Measurements from ENCODE around the gene SCN8A.

The SCN8A gene

GRCh38 chr12:51667269-51667668, 76.2 kb downstream of the SCN8A start:
- no peak overlapping the region for H3K4me3 ChIP-seq (ENCODE audit: low read length)
- no peaks in the 10 kb centered on the region; the same call in 1 of the 2 replicates for H3K9me3 ChIP-seq (ENCODE audit: control insufficient read depth, insufficient read depth, low read length)
- no peaks in the 10 kb centered on the region for H3K4me1 ChIP-seq (ENCODE audit: control insufficient read depth, insufficient read depth, low read length)
- no peaks in the 10 kb centered on the region for H3K36me3 ChIP-seq (ENCODE audit: control insufficient read depth, insufficient read depth, low read length)
- no peaks in the 10 kb centered on the region for H3K27me3 ChIP-seq (ENCODE audit: control insufficient read depth, insufficient read depth, low read length)
- DNase-seq (ENCODE audit: low read depth, low spot score) = no peak
- no CpG with 5 or more reads among the region's 2 CpGs for WGBS (ENCODE audit: insufficient coverage, insufficient read length)
- H3K27ac ChIP-seq (ENCODE audit: low read length) = no peak overlapping the region

DNA sequence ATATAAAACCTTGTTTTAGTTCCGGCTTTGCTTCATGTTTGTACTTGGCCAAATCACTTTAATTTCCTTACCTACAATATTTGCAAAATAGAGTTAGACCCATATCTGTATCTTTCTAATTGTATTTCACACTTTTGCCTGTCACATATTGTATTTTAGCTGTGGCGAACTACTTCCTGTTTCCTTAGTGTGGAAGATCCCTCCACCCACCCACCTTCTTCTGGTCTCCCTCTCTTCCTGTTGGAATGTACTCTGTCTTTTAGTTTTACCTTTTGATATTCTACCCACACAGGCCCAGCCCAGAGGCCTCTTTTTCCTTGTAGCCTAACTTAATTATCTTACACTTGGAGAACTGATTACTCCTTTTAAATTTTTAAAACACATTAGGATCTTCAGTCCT, 78.2 kb downstream of the SCN8A start:
- H3K9me3 ChIP-seq (ENCODE audit: control insufficient read depth, insufficient read depth, low read length) = no peaks in the 10 kb centered on the region; the same call in 1 of the 2 replicates
- WGBS (ENCODE audit: insufficient coverage, insufficient read length) = no CpG with 5 or more reads among the region's 2 CpGs
- no peak for DNase-seq (ENCODE audit: low read depth, low spot score)
- no peaks in the 10 kb centered on the region for H3K4me1 ChIP-seq (ENCODE audit: control insufficient read depth, insufficient read depth, low read length)
- H3K36me3 ChIP-seq (ENCODE audit: control insufficient read depth, insufficient read depth, low read length) = no peaks in the 10 kb centered on the region
- H3K27me3 ChIP-seq (ENCODE audit: control insufficient read depth, insufficient read depth, low read length) = no peaks in the 10 kb centered on the region
- H3K27ac ChIP-seq (ENCODE audit: low read length) = no peak overlapping the region
- H3K4me3 ChIP-seq (ENCODE audit: low read length) = no peak overlapping the region

DNA sequence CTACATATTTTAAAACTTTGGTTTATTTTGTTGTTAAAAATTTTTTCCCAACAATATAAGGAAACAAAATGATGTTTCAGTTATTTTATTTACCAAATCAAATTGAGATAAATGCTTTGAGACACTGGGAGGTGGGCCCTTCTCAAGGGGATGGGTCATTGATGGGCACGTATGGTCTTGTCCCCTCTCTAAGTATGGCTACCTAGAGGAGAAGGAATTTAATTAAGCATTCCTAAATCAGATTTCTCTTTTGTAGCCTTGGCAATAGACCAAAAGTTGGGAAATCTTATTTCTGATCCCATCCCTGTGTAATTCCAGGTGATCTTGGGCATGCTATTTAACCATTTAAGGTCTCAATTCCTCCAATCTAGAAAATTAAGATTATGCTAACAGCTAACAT, 79.0 kb downstream of the SCN8A start:
- WGBS (ENCODE audit: insufficient coverage, insufficient read length) = no CpG with 5 or more reads among the region's 1 CpG
- Histone ChIP-seq H3K27ac (ENCODE audit: low read length) (no peak overlapping the region), H3K4me3 (ENCODE audit: low read length) (no peak overlapping the region), H3K27me3 (ENCODE audit: control insufficient read depth, insufficient read depth, low read length) (no peaks in the 10 kb centered on the region), H3K9me3 (ENCODE audit: control insufficient read depth, insufficient read depth, low read length) (no peaks in the 10 kb centered on the region; the same call in 1 of the 2 replicates), H3K36me3 (ENCODE audit: control insufficient read depth, insufficient read depth, low read length) (no peaks in the 10 kb centered on the region), H3K4me1 (ENCODE audit: control insufficient read depth, insufficient read depth, low read length) (no peaks in the 10 kb centered on the region)
- DNase-seq (ENCODE audit: low read depth, low spot score) = no peak

GRCh38 chr12:51672334-51672733, 81.3 kb downstream of the SCN8A start:
- Histone ChIP-seq H3K36me3 (ENCODE audit: control insufficient read depth, insufficient read depth, low read length) (no peaks in the 10 kb centered on the region), H3K4me3 (ENCODE audit: low read length) (no peak overlapping the region), H3K27ac (ENCODE audit: low read length) (no peak overlapping the region), H3K9me3 (ENCODE audit: control insufficient read depth, insufficient read depth, low read length) (no peaks in the 10 kb centered on the region; the same call in 1 of the 2 replicates), H3K4me1 (ENCODE audit: control insufficient read depth, insufficient read depth, low read length) (no peaks in the 10 kb centered on the region), H3K27me3 (ENCODE audit: control insufficient read depth, insufficient read depth, low read length) (no peaks in the 10 kb centered on the region)
- WGBS (ENCODE audit: insufficient coverage, insufficient read length) = no CpG with 5 or more reads among the region's 1 CpG
- DNase-seq (ENCODE audit: low read depth, low spot score) = no peak

GRCh38 chr12:51675071-51675803, 84.2 kb downstream of the SCN8A start:
- H3K27me3 ChIP-seq (ENCODE audit: control insufficient read depth, insufficient read depth, low read length) = no peaks in the 10 kb centered on the region
- H3K4me3 ChIP-seq (ENCODE audit: low read length) = no peak overlapping the region
- WGBS (ENCODE audit: insufficient coverage, insufficient read length) = 100% methylated on average over 1 of the region's 9 CpGs
- no peak for DNase-seq (ENCODE audit: low read depth, low spot score)
- H3K9me3 ChIP-seq (ENCODE audit: control insufficient read depth, insufficient read depth, low read length) = no peaks in the 10 kb centered on the region; the same call in 1 of the 2 replicates
- no peaks in the 10 kb centered on the region for H3K4me1 ChIP-seq (ENCODE audit: control insufficient read depth, insufficient read depth, low read length)
- H3K36me3 ChIP-seq (ENCODE audit: control insufficient read depth, insufficient read depth, low read length) = no peaks in the 10 kb centered on the region
- H3K27ac ChIP-seq (ENCODE audit: low read length) = no peak overlapping the region

GRCh38 chr12:51676875-51677274, 85.8 kb downstream of the SCN8A start:
- Histone ChIP-seq H3K9me3 (ENCODE audit: control insufficient read depth, insufficient read depth, low read length) (no peaks in the 10 kb centered on the region; the same call in 1 of the 2 replicates), H3K4me1 (ENCODE audit: control insufficient read depth, insufficient read depth, low read length) (no peaks in the 10 kb centered on the region), H3K27ac (ENCODE audit: low read length) (no peak overlapping the region), H3K4me3 (ENCODE audit: low read length) (no peak overlapping the region), H3K27me3 (ENCODE audit: control insufficient read depth, insufficient read depth, low read length) (no peaks in the 10 kb centered on the region), H3K36me3 (ENCODE audit: control insufficient read depth, insufficient read depth, low read length) (no peaks in the 10 kb centered on the region)
- no peak for DNase-seq (ENCODE audit: low read depth, low spot score)
- no CpG with 5 or more reads among the region's 2 CpGs for WGBS (ENCODE audit: insufficient coverage, insufficient read length)

GRCh38 chr12:51677284-51677968, 86.4 kb downstream of the SCN8A start:
- H3K4me3 ChIP-seq (ENCODE audit: low read length) = no peak overlapping the region
- H3K27ac ChIP-seq (ENCODE audit: low read length) = no peak overlapping the region
- H3K9me3 ChIP-seq (ENCODE audit: control insufficient read depth, insufficient read depth, low read length) = no peaks in the 10 kb centered on the region
- no peaks in the 10 kb centered on the region for H3K27me3 ChIP-seq (ENCODE audit: control insufficient read depth, insufficient read depth, low read length)
- no peak for DNase-seq (ENCODE audit: low read depth, low spot score)
- no peaks in the 10 kb centered on the region for H3K4me1 ChIP-seq (ENCODE audit: control insufficient read depth, insufficient read depth, low read length)
- no CpG with 5 or more reads among the region's 7 CpGs for WGBS (ENCODE audit: insufficient coverage, insufficient read length)
- H3K36me3 ChIP-seq (ENCODE audit: control insufficient read depth, insufficient read depth, low read length) = no peaks in the 10 kb centered on the region

- H3K4me3 ChIP-seq (ENCODE audit: low read length) = no peak overlapping the region
- WGBS (ENCODE audit: insufficient coverage, insufficient read length) = no CpG with 5 or more reads among the region's 5 CpGs
- no peaks in the 10 kb centered on the region for H3K4me1 ChIP-seq (ENCODE audit: control insufficient read depth, insufficient read depth, low read length)
- H3K27ac ChIP-seq (ENCODE audit: low read length) = no peak overlapping the region
- DNase-seq (ENCODE audit: low read depth, low spot score) = peak; percentile 18
- no peaks in the 10 kb centered on the region for H3K27me3 ChIP-seq (ENCODE audit: control insufficient read depth, insufficient read depth, low read length)
- H3K36me3 ChIP-seq (ENCODE audit: control insufficient read depth, insufficient read depth, low read length) = no peaks in the 10 kb centered on the region
- no peaks in the 10 kb centered on the region for H3K9me3 ChIP-seq (ENCODE audit: control insufficient read depth, insufficient read depth, low read length)
These were observed 87.2 kb downstream of the SCN8A start for GRCh38 chr12:51678086-51678724.

DNA sequence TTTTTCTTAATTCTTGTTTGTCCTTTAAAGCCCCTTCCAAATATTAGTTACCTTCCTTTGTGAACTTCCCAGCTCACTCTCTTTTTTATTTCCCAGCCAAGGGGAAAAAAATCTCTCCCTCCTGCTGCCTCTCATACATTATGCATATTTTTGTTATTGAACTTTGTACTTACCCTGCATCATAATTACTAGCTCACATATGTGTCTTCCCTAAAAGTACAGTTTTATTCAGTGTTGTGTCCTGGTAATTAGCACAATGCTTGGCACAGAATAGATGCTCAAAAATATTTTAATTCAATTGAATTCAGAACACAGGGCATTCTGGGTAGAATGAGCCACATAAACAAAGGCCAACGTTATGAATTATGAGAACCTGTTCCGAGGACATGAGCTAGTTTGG, 91.9 kb downstream of the SCN8A start:
- no peak for DNase-seq (ENCODE audit: low read depth, low spot score)
- Histone ChIP-seq H3K27ac (ENCODE audit: low read length) (no peak overlapping the region), H3K36me3 (ENCODE audit: control insufficient read depth, insufficient read depth, low read length) (no peaks in the 10 kb centered on the region), H3K4me3 (ENCODE audit: low read length) (no peak overlapping the region), H3K9me3 (ENCODE audit: control insufficient read depth, insufficient read depth, low read length) (no peaks in the 10 kb centered on the region), H3K27me3 (ENCODE audit: control insufficient read depth, insufficient read depth, low read length) (no peaks in the 10 kb centered on the region), H3K4me1 (ENCODE audit: control insufficient read depth, insufficient read depth, low read length) (peaks cover 2% of the 10 kb centered on the region; the same call in 1 of the 2 replicates)
- WGBS (ENCODE audit: insufficient coverage, insufficient read length) = no CpG with 5 or more reads among the region's 2 CpGs

DNA sequence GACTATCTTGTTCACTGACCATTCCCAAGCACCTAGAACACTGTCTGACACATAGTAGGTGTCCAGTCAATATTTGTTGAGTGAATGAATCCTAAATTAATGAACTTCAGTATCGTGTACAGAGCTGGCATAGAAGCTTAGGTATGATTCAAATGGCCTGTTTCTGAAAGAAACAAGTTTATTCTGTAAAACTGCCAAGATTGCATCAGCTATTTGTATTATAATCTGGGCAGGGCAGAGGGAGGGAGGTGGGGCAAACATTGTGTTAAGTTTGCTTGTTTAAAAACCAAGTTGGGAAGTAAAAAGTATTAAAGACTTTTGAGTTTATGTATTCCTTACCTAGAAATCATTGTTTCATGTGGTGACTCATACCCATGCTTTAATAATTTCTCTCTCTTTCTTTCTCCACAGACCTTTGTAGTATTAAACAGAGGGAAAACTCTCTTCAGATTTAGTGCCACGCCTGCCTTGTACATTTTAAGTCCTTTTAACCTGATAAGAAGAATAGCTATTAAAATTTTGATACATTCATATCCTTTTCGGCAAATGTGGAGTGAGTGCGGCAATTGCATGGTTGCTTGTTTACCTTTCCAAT, 92.8 kb downstream of the SCN8A start:
- no CpG with 5 or more reads among the region's 4 CpGs for WGBS (ENCODE audit: insufficient coverage, insufficient read length)
- Histone ChIP-seq H3K36me3 (ENCODE audit: control insufficient read depth, insufficient read depth, low read length) (no peaks in the 10 kb centered on the region), H3K27ac (ENCODE audit: low read length) (no peak overlapping the region), H3K9me3 (ENCODE audit: control insufficient read depth, insufficient read depth, low read length) (no peaks in the 10 kb centered on the region), H3K4me3 (ENCODE audit: low read length) (no peak overlapping the region), H3K27me3 (ENCODE audit: control insufficient read depth, insufficient read depth, low read length) (no peaks in the 10 kb centered on the region), H3K4me1 (ENCODE audit: control insufficient read depth, insufficient read depth, low read length) (peaks cover 2% of the 10 kb centered on the region; the same call in 1 of the 2 replicates)
- DNase-seq (ENCODE audit: low read depth, low spot score) = no peak

Data from iPS DF 6.9 (cell line).